GM08714 (cell line): ENCODE data around the gene CHMP4A.
"Not testable (repeated sequence)": the region's sequence is repeated elsewhere in the genome, so short reads cannot be mapped to it uniquely, and the experiment has no call there.

Experiments used
- H3K4me3 ChIP-seq: fragments of 200-500 bp; sonication (Bioruptor generic); 2 replicates; pipeline ENCODE4 v1.5.1; 2014; ENCODE audit warnings: mild to moderate bottlenecking, low read length, inconsistent platforms
- ZNF274 ChIP-seq: IDR thresholded peaks from 2 replicates; pipeline ENCODE4 v1.6.1; 2012; ENCODE audit warnings: mild to moderate bottlenecking, low read depth, low read length

Gene CHMP4A

GRCh38 chr14:24219521-24219920 is 6.2 kb upstream of the CHMP4A start:
- no peak overlapping the region for H3K4me3 ChIP-seq
- no peak for TF ChIP-seq ZNF274

GRCh38 chr14:24219080-24219479 is 5.8 kb upstream of the CHMP4A start:
- no peak for TF ChIP-seq ZNF274
- H3K4me3 ChIP-seq = no peak overlapping the region

GRCh38 chr14:24216876-24217275 is 3.6 kb upstream of the CHMP4A start:
- not testable (repeated sequence) for H3K4me3 ChIP-seq

- TF ChIP-seq ZNF274 = no peak
- H3K4me3 ChIP-seq = peak overlapping the region; percentile 12; the same call in 1 of the 2 replicates
These were observed 3.0 kb upstream of the CHMP4A start for GRCh38 chr14:24216345-24216699.

- peak within 1 kb of the TSS; percentile 72 for H3K4me3 ChIP-seq
- TF ChIP-seq ZNF274 = no peak
These were observed 2.4 kb upstream of the CHMP4A start, which contains the start of gene MDP1 for GRCh38 chr14:24215495-24216344. TSS of gene MDP1 (minus strand) at chr14:24216066. CDS start at chr14:24215955, 111 bp downstream.

GRCh38 chr14:24213866-24214662 is 776 bp upstream of the CHMP4A start:
- H3K4me3 ChIP-seq = peak overlapping the region; percentile 80; the same call in 1 of the 2 replicates
- TF ChIP-seq ZNF274 = no peak

- no peak for TF ChIP-seq ZNF274
These were observed 2.0 kb downstream of the CHMP4A start for GRCh38 chr14:24211311-24211710.

GRCh38 chr14:24207625-24208024 is 5.7 kb downstream of the CHMP4A start:
- TF ChIP-seq ZNF274 = no peak
- no peak overlapping the region for H3K4me3 ChIP-seq

More at GRCh38 chr14:24211311-24211710, 2.0 kb downstream of the CHMP4A start:
- H3K4me3 ChIP-seq = no peak overlapping the region

- H3K4me3 ChIP-seq = no peak overlapping the region
- TF ChIP-seq ZNF274 = no peak
These were observed 6.2 kb downstream of the CHMP4A start for GRCh38 chr14:24207104-24207551.

- H3K4me3 ChIP-seq = no peak overlapping the region
- TF ChIP-seq ZNF274 = no peak
These were observed 6.8 kb downstream of the CHMP4A start for GRCh38 chr14:24206260-24207103.

- TF ChIP-seq ZNF274 = no peak
- no peak overlapping the region for H3K4me3 ChIP-seq
These were observed 8.8 kb downstream of the CHMP4A start for GRCh38 chr14:24204163-24205146.

- not testable (repeated sequence) for H3K4me3 ChIP-seq
These were observed 9.9 kb downstream of the CHMP4A start for GRCh38 chr14:24203249-24203886.

- not testable (repeated sequence) for H3K4me3 ChIP-seq
These were observed 10.8 kb downstream of the CHMP4A start for GRCh38 chr14:24202538-24202937.
